ENCODE measurements around the gene CFAP45. TPM values are rescaled to one million over a fixed set of nuclear protein-coding genes. Genes with fewer than 3 reads are reported as not detected.

The CFAP45 gene
- total and polyA plus RNA-seq, 2 donors (not counting 1 experiment from before 2014, with no cell fraction given) = 1.3 to 2.4 TPM

GRCh38 chr1:159916242-159917051 is 16.5 kb upstream of the CFAP45 start:
- no peak for ATAC-seq (ENCODE audit: low read depth)
- H3K27ac ChIP-seq (ENCODE audit: low read length in 2 of 2) = peak overlapping the region in 1 of 2 donors; percentile 56
- DNase-seq = peak; percentile 31
- ChIA-PET POLR2A (no interaction called here), CTCF (interaction anchor here (1.0 to 2.1 kb wide), 3 partner anchors 20 to 27 kb away, joined by 4 to 6 read pairs (median 4); no protein-coding TSS in a partner anchor)
- WGBS (ENCODE audit: insufficient coverage) = 90% methylated on average over 6 of the region's 9 CpGs
- H3K27me3 Mint-ChIP-seq = no peaks in the 10 kb centered on the region
- no peaks in the 10 kb centered on the region for H3K9me3 Mint-ChIP-seq (ENCODE audit: insufficient read depth)
- TF ChIP-seq EZH2 (IDR thresholded peaks at IDR 0.05; ENCODE audit: borderline replicate concordance, insufficient read depth, low read depth, low read length, poor library complexity, severe bottlenecking) = no peak
- TF ChIP-seq CTCF (IDR thresholded peaks at IDR 0.05) = no peak
- H3K36me3 ChIP-seq (replicated peaks in 1 of 2; ENCODE audit: control extremely low read depth in 1 of 2, control insufficient read depth in 1 of 2, extremely low read depth in 1 of 2, insufficient read depth in 2 of 2, low read length in 1 of 2) = peaks cover 4 to 45% of the 10 kb centered on the region in 2 experiments
- H3K4me2 ChIP-seq (replicated peaks; ENCODE audit: low read depth, low read length, poor library complexity, severe bottlenecking) = no peak overlapping the region
- H3K4me1 Mint-ChIP-seq = peaks cover 71% of the 10 kb centered on the region
- H2AFZ ChIP-seq (ENCODE audit: insufficient read depth, low read depth, low read length, poor library complexity, severe bottlenecking) = no peak overlapping the region
- no peak overlapping the region for H3K9ac ChIP-seq (ENCODE audit: low read length)
- no peaks in the 10 kb centered on the region for H3K9me3 ChIP-seq (ENCODE audit: control extremely low read depth in 1 of 3, control insufficient read depth in 2 of 3, insufficient read depth in 1 of 3, low read length in 2 of 3)
- H3K79me2 ChIP-seq (ENCODE audit: control insufficient read depth, insufficient read depth, low read length) = peaks cover 19% of the 10 kb centered on the region
- intact Hi-C loops (cut with micrococcal nuclease) = no loop called here
- H3K4me3 ChIP-seq (ENCODE audit: control extremely low read depth in 1 of 5, extremely low read depth in 1 of 5, insufficient read depth in 1 of 5, low read depth in 2 of 5, low read length in 4 of 5) = no peak overlapping the region
- no peak overlapping the region for H3K4me3 Mint-ChIP-seq
- H3K4me1 ChIP-seq (ENCODE audit: control insufficient read depth in 2 of 2, insufficient read depth in 2 of 2, low read length in 2 of 2) = peaks cover 37 to 46% of the 10 kb centered on the region in 2 donors
- peak overlapping the region; percentile 70 for H3K27ac Mint-ChIP-seq
- H3K27me3 ChIP-seq (replicated peaks in 1 of 4; ENCODE audit: control extremely low read depth in 1 of 4, control insufficient read depth in 3 of 4, insufficient read depth in 4 of 4, low read length in 3 of 4) = no peaks in the 10 kb centered on the region
- H4K20me1 ChIP-seq (ENCODE audit: control insufficient read depth, insufficient read depth, low read length, poor library complexity, severe bottlenecking) = peaks cover 19% of the 10 kb centered on the region
